T-helper 1 cell (primary cell): ENCODE results near the gene LARP1B.
A peak's percentile ranks its signal among the peaks of the same experiment; 100 is the strongest.
"Not testable (repeated sequence)": the region's sequence is repeated elsewhere in the genome, so short reads cannot be mapped to it uniquely, and the experiment has no call there.

Experiments used
- DNase-seq, 5 donors: peaks; one replicate each; pipeline ENCODE4 v3.0.0-alpha.2; 2012 to 2020

The LARP1B gene

GRCh38 chr4:128141866-128142265, 80.8 kb downstream of the LARP1B start:
- no peak for DNase-seq

GRCh38 chr4:128145727-128146126, 84.6 kb downstream of the LARP1B start:
- DNase-seq = no peak

- no peak for DNase-seq
Observed at GRCh38 chr4:128153800-128154199, 92.7 kb downstream of the LARP1B start.

GRCh38 chr4:128155231-128155855, 94.2 kb downstream of the LARP1B start:
- no peak for DNase-seq

GRCh38 chr4:128155874-128156456, 94.9 kb downstream of the LARP1B start:
- DNase-seq = no peak

GRCh38 chr4:128156472-128156871, 95.4 kb downstream of the LARP1B start:
- DNase-seq = not testable (repeated sequence)

GRCh38 chr4:128158894-128159293, 97.8 kb downstream of the LARP1B start:
- no peak for DNase-seq

DNA sequence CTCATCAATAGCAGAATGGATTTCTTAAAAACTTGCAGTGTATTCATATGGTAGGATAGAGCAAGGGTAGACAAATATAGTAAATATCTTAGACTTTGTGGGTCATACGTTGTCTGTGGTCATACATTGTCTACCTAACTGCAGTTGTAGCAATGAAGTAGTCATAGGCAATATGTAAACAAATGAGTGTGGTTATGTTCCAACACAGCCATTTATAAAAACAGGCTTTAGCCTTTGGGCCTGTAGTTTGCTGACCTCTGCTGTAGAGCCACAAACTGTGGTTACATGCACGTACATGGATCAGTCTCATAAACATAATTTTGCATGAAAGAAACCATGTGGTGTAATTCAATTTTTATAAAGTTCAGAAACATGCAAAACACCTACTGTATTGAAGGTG, 98.9 kb downstream of the LARP1B start:
- no peak for DNase-seq

- DNase-seq = no peak
Observed at GRCh38 chr4:128161138-128161537, 100.0 kb downstream of the LARP1B start.

DNA sequence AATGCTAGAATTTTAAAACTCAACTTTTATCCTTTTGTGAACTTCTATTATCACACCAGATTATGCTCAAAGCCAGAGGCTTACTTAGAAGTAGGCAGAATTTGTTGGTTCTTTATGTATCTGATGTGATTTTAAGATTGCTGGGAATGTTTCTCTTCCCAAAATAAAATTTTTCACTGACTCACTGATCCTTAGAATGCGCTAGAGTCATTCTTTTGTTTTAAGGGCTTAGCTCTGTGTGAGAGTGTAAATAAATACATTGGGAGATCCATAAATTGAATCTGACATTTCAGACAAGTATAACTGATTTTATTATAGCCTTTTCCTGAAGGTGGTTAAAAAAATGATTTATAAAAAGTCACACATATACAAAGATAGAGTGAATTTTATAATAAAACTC, 101.3 kb downstream of the LARP1B start:
- no peak for DNase-seq

DNA sequence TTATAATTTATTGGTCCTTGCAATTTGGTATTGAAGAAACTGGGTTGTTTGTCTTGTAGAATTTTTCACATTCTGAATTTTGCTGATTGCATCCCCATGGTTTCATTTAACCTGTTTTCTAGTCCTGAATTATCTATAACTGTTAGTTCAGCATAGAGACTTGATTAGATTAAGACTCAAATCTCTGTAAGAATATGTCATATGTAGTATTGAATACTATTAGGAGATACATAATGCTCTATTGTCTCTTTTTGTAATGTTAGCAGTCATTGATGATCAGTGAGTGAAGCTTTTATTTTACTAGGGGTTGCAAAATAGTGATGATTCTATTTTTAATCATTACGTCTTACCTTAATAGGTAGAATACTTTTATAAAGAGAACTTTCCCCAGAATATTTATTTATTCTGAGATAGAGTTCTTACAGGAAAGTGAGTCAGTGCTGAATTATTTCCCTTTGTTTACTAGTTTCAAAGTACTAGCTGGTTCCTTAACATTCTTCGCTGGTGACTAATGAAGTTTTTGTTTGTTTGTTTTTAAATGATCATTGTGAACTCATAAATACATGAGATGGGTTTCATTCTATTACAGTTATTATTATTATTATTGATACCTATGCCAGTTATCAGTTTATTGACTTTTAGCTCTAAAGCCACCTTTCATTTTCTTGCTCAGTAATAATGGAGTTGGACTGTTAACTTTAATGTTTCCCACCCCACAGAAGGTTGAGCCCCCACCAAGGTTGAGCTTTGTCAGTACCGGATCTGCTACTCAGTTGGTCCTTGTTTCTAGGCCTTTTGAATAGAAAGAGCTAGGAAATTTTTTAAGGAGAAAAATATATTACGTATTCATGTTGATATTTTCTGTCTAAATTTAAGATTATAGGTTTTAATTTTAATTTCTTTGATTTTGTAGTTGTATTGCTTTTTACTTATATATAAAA, 102.3 kb downstream of the LARP1B start:
- no peak for DNase-seq

DNA sequence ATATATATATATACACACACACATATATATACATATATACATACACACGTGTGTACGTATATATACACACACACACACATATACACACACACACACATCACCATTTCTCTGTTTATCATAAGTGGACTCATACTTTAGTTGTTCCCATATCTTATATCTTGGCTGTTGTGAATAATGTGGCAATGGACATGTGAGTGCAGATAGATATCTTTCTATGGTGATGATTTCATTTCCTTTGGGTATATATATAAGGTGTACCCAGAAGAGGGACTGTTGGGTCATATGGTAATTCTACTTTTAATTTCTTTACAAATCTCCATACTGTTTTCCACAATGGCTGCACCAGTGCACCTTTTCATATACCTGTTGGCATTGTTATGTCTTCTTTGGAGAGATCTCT, 105.9 kb downstream of the LARP1B start:
- DNase-seq = no peak

DNA sequence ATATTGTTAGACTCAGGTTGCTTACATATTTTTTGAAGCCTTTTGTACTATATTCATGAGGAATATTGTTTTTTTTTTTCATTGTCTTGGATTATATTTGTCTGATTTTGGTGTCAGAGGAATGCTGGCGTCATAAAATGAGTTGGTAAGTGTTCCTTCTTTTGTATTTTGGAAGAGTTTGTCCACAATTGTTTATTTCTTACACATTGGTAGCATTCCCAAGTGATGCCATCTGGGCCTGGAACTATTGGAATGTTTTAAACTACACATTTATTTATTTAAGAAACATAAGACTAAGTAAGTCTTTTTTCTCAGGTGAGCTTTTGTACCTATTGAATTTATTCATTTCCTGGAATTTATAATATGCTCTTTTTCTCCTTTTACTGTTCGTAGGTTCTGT, 107.6 kb downstream of the LARP1B start:
- DNase-seq = no peak

DNA sequence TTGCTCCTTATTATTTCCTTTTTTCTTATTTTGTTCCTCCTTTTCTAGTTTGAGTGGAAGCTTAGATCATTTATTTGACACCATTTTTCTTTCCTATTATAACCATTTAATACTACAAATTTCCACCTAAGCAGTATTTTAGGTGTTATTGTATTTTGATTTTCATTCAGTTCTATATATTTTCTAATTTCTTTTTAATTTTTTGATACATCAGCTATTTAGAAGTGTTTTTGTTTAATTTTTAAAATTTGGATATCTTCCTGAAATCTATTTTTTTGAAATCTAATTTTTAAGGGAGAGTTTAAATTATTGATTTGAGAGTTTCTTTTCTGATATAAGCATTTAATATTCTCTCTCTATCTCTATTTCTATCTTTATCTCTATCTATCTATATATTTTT, 108.1 kb downstream of the LARP1B start:
- DNase-seq = no peak

DNA sequence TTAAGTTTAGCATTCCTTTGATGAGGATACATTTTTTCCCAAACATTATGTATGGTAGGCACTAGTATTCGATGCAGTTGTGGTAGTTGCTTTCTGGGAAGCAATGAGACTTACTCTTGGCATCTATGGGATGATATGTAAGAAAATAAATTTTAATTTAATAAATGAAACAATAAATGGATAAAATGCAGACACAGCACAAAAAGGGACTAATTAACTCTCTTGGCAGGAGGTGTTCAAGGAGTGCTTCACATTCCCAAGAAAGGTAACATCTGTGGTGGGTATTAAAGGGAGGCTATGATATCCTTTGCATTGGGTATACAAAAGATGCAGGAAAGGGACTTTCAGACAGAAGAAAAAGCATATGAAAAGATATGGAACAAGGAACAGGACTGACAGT, 115.5 kb downstream of the LARP1B start:
- DNase-seq = no peak

GRCh38 chr4:128177498-128177897, 116.4 kb downstream of the LARP1B start:
- peak in 1 of 5 donors; percentile 15 for DNase-seq

- DNase-seq = no peak
Observed at GRCh38 chr4:128186623-128187022, 125.5 kb downstream of the LARP1B start.

DNA sequence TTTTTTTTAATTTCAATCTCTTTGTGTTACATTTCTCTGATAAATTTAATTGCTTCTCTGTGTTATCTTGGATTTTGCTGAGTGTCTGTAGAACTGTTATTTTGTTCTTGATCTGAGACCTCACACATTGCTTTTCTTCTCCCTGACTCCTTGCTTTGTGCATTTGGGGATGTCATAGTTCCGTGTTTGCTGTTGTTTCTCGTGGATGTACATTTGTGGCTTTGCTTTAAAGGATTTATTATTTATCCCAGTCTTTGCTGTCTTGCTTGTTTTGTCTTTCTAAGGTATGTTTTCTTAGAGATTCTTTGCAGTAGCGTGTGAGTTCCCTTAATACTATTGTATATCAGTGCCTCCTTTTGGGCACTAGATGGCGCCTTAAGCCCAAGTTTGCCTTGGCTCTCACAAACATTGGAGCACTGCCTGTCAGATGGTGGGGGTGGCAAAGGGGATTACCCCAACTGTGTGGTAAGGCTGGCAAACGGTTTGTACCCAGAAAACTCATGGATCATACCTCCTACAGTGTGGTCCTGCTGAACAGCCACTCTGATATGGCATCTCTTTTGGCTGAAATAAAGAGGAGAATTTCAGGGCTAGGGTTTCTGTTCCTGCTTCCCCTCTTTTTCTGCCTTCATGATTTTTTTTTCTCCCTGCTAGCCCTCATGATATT, 130.1 kb downstream of the LARP1B start:
- peak; percentile 19 to 66 (median 55) for DNase-seq

- DNase-seq = no peak
Observed at GRCh38 chr4:128220286-128221235, 159.4 kb downstream of the LARP1B start.

- no peak for DNase-seq
Observed at GRCh38 chr4:128221586-128221985, 160.5 kb downstream of the LARP1B start.

GRCh38 chr4:128225148-128225547, 164.0 kb downstream of the LARP1B start:
- DNase-seq = no peak

GRCh38 chr4:128227991-128228571, 167.0 kb downstream of the LARP1B start:
- no peak for DNase-seq
